Measurements from ENCODE around the gene IFITM5.
A peak's percentile ranks its signal among the peaks of the same experiment; 100 is the strongest.

Gene IFITM5

DNA sequence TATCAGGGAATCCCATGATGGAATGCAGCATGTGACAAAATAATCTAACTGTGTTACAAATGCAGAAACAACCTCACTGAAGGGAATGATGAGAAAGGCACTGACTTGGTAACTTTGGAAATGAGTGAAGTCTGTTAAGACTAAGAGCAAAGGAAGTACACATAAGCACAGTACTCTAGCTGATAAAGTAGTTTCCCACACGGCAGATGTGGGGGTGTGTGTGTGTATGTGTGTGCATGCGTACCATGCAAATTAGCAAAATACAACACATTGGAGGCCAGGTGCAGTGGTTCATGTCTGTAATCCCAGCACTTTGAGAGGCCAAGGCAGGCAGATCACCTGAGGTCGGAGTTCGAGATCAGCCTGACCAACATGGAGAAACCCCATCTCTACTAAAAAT is 37.7 kb downstream of the IFITM5 start:
- Histone ChIP-seq H3K9me3 (ENCODE audit: severe bottlenecking) (peaks cover 4% of the 10 kb centered on the region), H3K27ac (no peak overlapping the region), H3K27me3 (ENCODE audit: insufficient read depth, low read depth, severe bottlenecking) (no peaks in the 10 kb centered on the region), H3K4me3 (ENCODE audit: low read depth, low read length) (no peak overlapping the region), H3K36me3 (no peaks in the 10 kb centered on the region)
- TF ChIP-seq CTCF (IDR thresholded peaks at IDR 0.05; ENCODE audit: low read depth, low read length) = no peak
- no peak for DNase-seq

GRCh38 chr11:259413-259812 is 39.9 kb downstream of the IFITM5 start:
- H3K27me3 ChIP-seq (ENCODE audit: insufficient read depth, low read depth, severe bottlenecking) = no peaks in the 10 kb centered on the region
- no peak overlapping the region for H3K4me3 ChIP-seq (ENCODE audit: low read depth, low read length)
- H3K9me3 ChIP-seq (ENCODE audit: severe bottlenecking) = no peaks in the 10 kb centered on the region
- TF ChIP-seq CTCF (IDR thresholded peaks at IDR 0.05; ENCODE audit: low read depth, low read length) = no peak
- H3K36me3 ChIP-seq = no peaks in the 10 kb centered on the region
- DNase-seq = no peak
- H3K27ac ChIP-seq = no peak overlapping the region

- Histone ChIP-seq H3K27me3 (ENCODE audit: insufficient read depth, low read depth, severe bottlenecking) (no peaks in the 10 kb centered on the region), H3K4me3 (ENCODE audit: low read depth, low read length) (no peak overlapping the region), H3K9me3 (ENCODE audit: severe bottlenecking) (no peaks in the 10 kb centered on the region), H3K36me3 (peaks cover 8% of the 10 kb centered on the region), H3K27ac (no peak overlapping the region)
- TF ChIP-seq CTCF (IDR thresholded peaks at IDR 0.05; ENCODE audit: low read depth, low read length) = peak; percentile 78
- DNase-seq = peak; percentile 53
These were observed 41.4 kb downstream of the IFITM5 start for GRCh38 chr11:257766-258493.

DNA sequence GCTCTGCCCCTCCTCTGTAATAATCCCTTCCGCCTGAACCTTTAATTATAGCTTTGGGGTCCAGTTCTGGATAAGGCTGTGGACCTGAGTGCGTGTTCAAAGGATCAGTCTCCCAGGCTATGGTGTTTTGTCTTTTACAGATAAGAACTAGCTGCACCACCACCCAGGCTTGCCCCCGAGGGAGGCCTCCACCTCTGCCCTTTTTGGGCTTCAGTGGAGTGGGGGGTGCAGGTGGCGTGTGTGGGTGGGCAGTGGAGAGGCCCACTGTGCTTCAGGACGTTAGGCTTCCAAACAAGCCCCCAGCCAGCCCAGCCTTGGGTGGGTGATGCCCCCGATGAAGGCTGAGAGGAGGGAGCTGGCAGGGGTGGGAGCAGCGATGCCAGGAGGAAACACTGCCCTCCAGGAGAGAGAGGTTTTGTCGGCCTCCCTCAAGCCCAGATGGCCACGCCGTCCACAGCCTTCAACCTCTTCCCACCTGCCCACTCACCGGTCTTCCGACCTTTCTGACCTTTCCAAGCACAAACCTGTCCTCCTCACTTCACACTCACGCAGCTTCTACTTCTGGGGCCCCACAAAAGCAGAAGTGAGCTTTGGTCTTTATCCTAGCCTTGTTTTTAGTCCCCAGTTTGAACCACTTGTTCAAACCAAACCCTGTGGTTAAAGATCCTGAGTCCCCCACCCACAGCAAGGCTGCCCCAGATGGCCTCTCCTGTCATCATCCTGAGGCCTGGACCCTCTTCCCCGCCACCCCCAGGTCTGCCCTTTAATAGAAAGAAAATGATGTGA is 42.2 kb downstream of the IFITM5 start:
- Histone ChIP-seq H3K9me3 (ENCODE audit: severe bottlenecking) (no peaks in the 10 kb centered on the region), H3K4me3 (ENCODE audit: low read depth, low read length) (no peak overlapping the region), H3K27me3 (ENCODE audit: insufficient read depth, low read depth, severe bottlenecking) (no peaks in the 10 kb centered on the region), H3K27ac (no peak overlapping the region), H3K36me3 (peaks cover 15% of the 10 kb centered on the region)
- no peak for TF ChIP-seq CTCF (IDR thresholded peaks at IDR 0.05; ENCODE audit: low read depth, low read length)
- no peak for DNase-seq

- peaks cover 28% of the 10 kb centered on the region for H3K36me3 ChIP-seq
These were observed 43.5 kb downstream of the IFITM5 start for GRCh38 chr11:255816-256215.

More at GRCh38 chr11:255816-256215, 43.5 kb downstream of the IFITM5 start:
- no peak for TF ChIP-seq CTCF (IDR thresholded peaks at IDR 0.05; ENCODE audit: low read depth, low read length)
- Histone ChIP-seq H3K27ac (no peak overlapping the region), H3K9me3 (ENCODE audit: severe bottlenecking) (no peaks in the 10 kb centered on the region), H3K4me3 (ENCODE audit: low read depth, low read length) (no peak overlapping the region), H3K27me3 (ENCODE audit: insufficient read depth, low read depth, severe bottlenecking) (no peaks in the 10 kb centered on the region)
- DNase-seq = no peak
